Endothelial cell of umbilical vein (primary cell): ENCODE measurements around the gene NAPA. TPM values are rescaled to one million over a fixed set of nuclear protein-coding genes. Genes with fewer than 3 reads are reported as not detected.

ENCODE experiments used
- BruUV-seq: library from RNA; stranded (reverse); fragments of 400-500 nt; replicated peaks from 2 replicates; lab custom pipeline; 2021; lab: Mats Ljungman, UMichigan
- CTCF ChIA-PET: fragments of 300-600, 350-600 bp; sonication (Branson Sonifier 250); formaldehyde crosslinking; loops from one replicate; lab custom pipeline; 2021; ENCODE audit warnings: antibody characterized with exemption, inconsistent platforms; lab: Charles Lee
- POLR2A ChIA-PET: fragments of 300-600, 350-600 bp; sonication (Branson Sonifier 250); formaldehyde crosslinking; loops from one replicate; lab custom pipeline; 2021; ENCODE audit warnings: antibody characterized with exemption, inconsistent platforms; lab: Charles Lee
- DNase-seq: peaks from one replicate; pipeline ENCODE4 v3.0.0-alpha.2; 2011; ENCODE audit warnings: low read depth, low spot score
- FAIRE-seq: peaks from 2 replicates; lab custom pipeline; 2011; peaks lifted over from hg19 to GRCh38; lab: Jason Lieb, UNC
- H2AFZ ChIP-seq: 2 replicates; pipeline ENCODE4 v1.6.0; 2012; ENCODE audit warnings: low read depth, low read length, control low read depth, inconsistent platforms
- H3K27ac ChIP-seq: 2 replicates; pipeline ENCODE4 v1.5.1; 2011; ENCODE audit warnings: low read depth, mild to moderate bottlenecking, control low read depth, low read length, moderate library complexity; ENCODE audit not compliant: insufficient read depth
- H3K27me3 ChIP-seq, 2 experiments: 2 replicates each; pipeline versions ENCODE4 v1.6.0 to v1.6.1; 2011; ENCODE audit warnings: low read length in 2 of 2, mixed read lengths in 1 of 2; ENCODE audit not compliant: control insufficient read depth in 2 of 2, insufficient read depth in 2 of 2
- H3K36me3 ChIP-seq, 2 experiments: 2 replicates in 1 of 2; 3 replicates in 1 of 2; pipeline ENCODE4 v1.5.1; 2011; ENCODE audit warnings: low read length in 2 of 2, mild to moderate bottlenecking in 1 of 2, moderate library complexity in 1 of 2; ENCODE audit not compliant: control insufficient read depth in 2 of 2, insufficient read depth in 2 of 2; ENCODE audit errors: extremely low read depth in 1 of 2
- H3K4me1 ChIP-seq: 3 replicates; pipeline ENCODE4 v1.5.1; 2011; ENCODE audit warnings: mild to moderate bottlenecking, low read length; ENCODE audit not compliant: control insufficient read depth, insufficient read depth; ENCODE audit errors: extremely low read depth
- H3K4me2 ChIP-seq: 2 replicates; pipeline ENCODE4 v1.6.1; 2011; ENCODE audit warnings: low read length, control low read depth, mixed read lengths; ENCODE audit not compliant: insufficient read depth
- H3K4me3 ChIP-seq, 3 experiments: fragments of 200-600 bp in 1 of 3; sonication (generic), shearing (Covaris generic) in 1 of 3; replicated peaks in 1 of 3; 2 replicates each; pipeline ENCODE4 v1.5.1; 2011 to 2016; ENCODE audit warnings: control low read depth in 3 of 3, low read length in 3 of 3, mild to moderate bottlenecking in 2 of 3, inconsistent platforms in 1 of 3, low read depth in 1 of 3, moderate library complexity in 1 of 3; ENCODE audit not compliant: insufficient read depth in 1 of 3
- H3K79me2 ChIP-seq: 2 replicates; pipeline ENCODE4 v1.6.0; 2012; ENCODE audit warnings: low read length, inconsistent platforms; ENCODE audit not compliant: control insufficient read depth, insufficient read depth
- H3K9ac ChIP-seq: replicated peaks from 2 replicates; pipeline ENCODE3; 2011; ENCODE audit warnings: low read length, control low read depth; ENCODE audit not compliant: insufficient read depth; ENCODE audit errors: extremely low read depth
- H3K9me1 ChIP-seq: replicated peaks from 3 replicates; pipeline ENCODE4 v1.6.0; 2011; ENCODE audit warnings: mild to moderate bottlenecking, low read length; ENCODE audit not compliant: control insufficient read depth, insufficient read depth; ENCODE audit errors: extremely low read depth
- H3K9me3 ChIP-seq: replicated peaks from 2 replicates; pipeline ENCODE4 v1.5.1; 2012; ENCODE audit warnings: low read length, inconsistent platforms; ENCODE audit not compliant: control insufficient read depth, insufficient read depth
- H4K20me1 ChIP-seq: replicated peaks from 2 replicates; pipeline ENCODE3; 2011; ENCODE audit warnings: mild to moderate bottlenecking, low read length; ENCODE audit not compliant: control insufficient read depth, insufficient read depth; ENCODE audit errors: extremely low read depth
- EZH2 ChIP-seq: IDR thresholded peaks from 2 replicates; pipeline ENCODE4 v1.6.1; 2012; ENCODE audit warnings: borderline replicate concordance, low read depth, mild to moderate bottlenecking, moderate library complexity, low read length, inconsistent platforms; ENCODE audit not compliant: severe bottlenecking
- FOS ChIP-seq: IDR thresholded peaks from 2 replicates; pipeline ENCODE4 v1.6.1; 2011; ENCODE audit warnings: mild to moderate bottlenecking, low read length, moderate library complexity, borderline replicate concordance; ENCODE audit not compliant: insufficient read depth
- GATA2 ChIP-seq: IDR thresholded peaks from 2 replicates; pipeline ENCODE4 v1.7.0; 2011; ENCODE audit warnings: low read depth, mild to moderate bottlenecking, moderate library complexity, mixed read lengths, low read length; ENCODE audit not compliant: insufficient read length, insufficient read depth
- JUN ChIP-seq: IDR thresholded peaks from 2 replicates; pipeline ENCODE4 v1.6.1; 2011; ENCODE audit warnings: borderline replicate concordance, low read depth; ENCODE audit not compliant: insufficient read length, insufficient read depth
- MAX ChIP-seq: IDR thresholded peaks from 2 replicates; pipeline ENCODE4 v1.6.1; 2011; ENCODE audit not compliant: insufficient read depth, insufficient read length
- POLR2A ChIP-seq: IDR thresholded peaks from 2 replicates; pipeline ENCODE4 v1.6.1; 2012; ENCODE audit warnings: low read depth, mild to moderate bottlenecking, control low read depth, low read length
- POLR2AphosphoS5 ChIP-seq: IDR thresholded peaks from 2 replicates; pipeline ENCODE4 v1.6.1; 2012; ENCODE audit warnings: low read depth, mild to moderate bottlenecking, control low read depth, low read length, moderate library complexity; ENCODE audit not compliant: insufficient read depth
- dilution Hi-C: fragments of 300-500 bp; cut with MboI; formaldehyde crosslinking; loops from one replicate; pipeline ENCODE4 v1.15.0; 2019; ENCODE audit warnings: low sequenced_read_pairs; ENCODE audit not compliant: extremely low pct_ligation_motif_present
- intact Hi-C: fragments of 100-400 bp; cut with micrococcal nuclease; formaldehyde crosslinking; loops from one replicate; pipeline ENCODE4 v1.10.0; 2022
- polyA plus RNA-seq, 4 experiments: library from polyadenylated mRNA; depleted of rRNA in 3 of 4; stranded (reverse) in 3 of 4; unstranded in 1 of 4; fragments of >200 nt; gene quantifications; 2 replicates each; pipeline versions ENCODE4 v1.2.1 to v1.2.3, GENCODE V29; 2011 to 2012; ENCODE audit warnings: missing spikeins in 1 of 4
- total RNA-seq: library from RNA; stranded (reverse); gene quantifications from 2 replicates; pipeline ENCODE4 v1.2.3, GENCODE V29; 2021

Gene NAPA
- total and polyA plus RNA-seq, 2 donors (not counting 3 experiments of a cell fraction or from before 2014, with no cell fraction given) = 107 to 154 TPM

- H2AFZ ChIP-seq = no peak overlapping the region
- H3K4me1 ChIP-seq = no peaks in the 10 kb centered on the region
- H3K9me1 ChIP-seq = no peaks in the 10 kb centered on the region
- no peaks in the 10 kb centered on the region for H3K9me3 ChIP-seq
- dilution Hi-C loops (no loop called here), intact Hi-C loops (no loop called here)
- H3K4me3 ChIP-seq = no peak overlapping the region
- no peaks in the 10 kb centered on the region for H3K79me2 ChIP-seq
- ChIA-PET CTCF (interaction anchor here (0.6 to 1.9 kb wide), 8 partner anchors 11 to 149 kb away, joined by 3 to 7 read pairs (median 3); partner anchors contain the start of gene NAPA), POLR2A (no interaction called here)
- H3K36me3 ChIP-seq = no peaks in the 10 kb centered on the region
- no TSS peak for BruUV-seq
- no peak overlapping the region for H3K9ac ChIP-seq
- no peak overlapping the region for H3K27ac ChIP-seq
- no peaks in the 10 kb centered on the region for H4K20me1 ChIP-seq
- FAIRE-seq (no peak), DNase-seq (no peak)
- TF ChIP-seq JUN = no peak
- peaks cover 3 to 5% of the 10 kb centered on the region in 2 experiments for H3K27me3 ChIP-seq
- no peak overlapping the region for H3K4me2 ChIP-seq
Measured at GRCh38 chr19:47560999-47561398, 46.1 kb upstream of the NAPA start.

- Histone ChIP-seq H3K9me3 (no peaks in the 10 kb centered on the region), H4K20me1 (no peaks in the 10 kb centered on the region), H2AFZ (no peak overlapping the region), H3K9me1 (no peaks in the 10 kb centered on the region), H3K4me1 (peaks cover 2% of the 10 kb centered on the region), H3K27me3 (peaks cover 5 to 13% of the 10 kb centered on the region in 2 experiments), H3K4me3 (no peak overlapping the region), H3K4me2 (no peak overlapping the region), H3K79me2 (no peaks in the 10 kb centered on the region), H3K9ac (no peak overlapping the region), H3K36me3 (no peaks in the 10 kb centered on the region), H3K27ac (no peak overlapping the region)
- dilution Hi-C loops (no loop called here), intact Hi-C loops (no loop called here)
- no TSS peak for BruUV-seq
- FAIRE-seq = no peak
- no peak for DNase-seq
- ChIA-PET POLR2A (no interaction called here), CTCF (interaction anchor here (1.1 to 2.0 kb wide), 2 partner anchors 11 to 47 kb away, joined by 3 to 7 read pairs; no protein-coding TSS in a partner anchor)
- TF ChIP-seq POLR2A (no peak), MAX (no peak), FOS (no peak), JUN (no peak), POLR2AphosphoS5 (no peak), GATA2 (no peak), EZH2 (no peak)
Measured at GRCh38 chr19:47550129-47550528, 35.3 kb upstream of the NAPA start.
